Measurements from ENCODE around the gene CES4A. TPM values are rescaled to one million over a fixed set of nuclear protein-coding genes. Genes with fewer than 3 reads are reported as not detected.

Gene CES4A
- total and polyA plus RNA-seq, 9 of the 15 experiments (the other 6 are each of a cell fraction or from before 2014, with no cell fraction given) = 0.09 to 0.13 (median 0.11) TPM; not detected in 6

- TF ChIP-seq TOE1 (IDR thresholded peaks at IDR 0.05; ENCODE audit: borderline replicate concordance) (no peak), TOE1 (CRISPR knock-in tag; IDR thresholded peaks at IDR 0.05; ENCODE audit: borderline replicate concordance, low read depth) (0 out of 2 replicates have a peak, but pooled peaks have one; percentile 22), PHF21A (IDR thresholded peaks at IDR 0.05; ENCODE audit: borderline replicate concordance, low read depth) (0 out of 2 replicates have a peak, but pooled peaks have one; percentile 10), ZNF239 (CRISPR knock-in tag; IDR thresholded peaks at IDR 0.05) (no peak), CLOCK (CRISPR knock-in tag; IDR thresholded peaks at IDR 0.05; ENCODE audit: borderline replicate concordance) (no peak), NCOA1 (IDR thresholded peaks at IDR 0.05; ENCODE audit: low read depth) (no peak), HLTF (IDR thresholded peaks at IDR 0.05) (0 out of 2 replicates have a peak, but pooled peaks have one; percentile 17), CCNT2 (IDR thresholded peaks at IDR 0.05; ENCODE audit: borderline replicate concordance, extremely low read depth, insufficient read length, low read depth, low read length) (no peak), SMC3 (conservative IDR thresholded peaks at IDR 0.05; ENCODE audit: insufficient read depth, low read depth, low read length) (peak; percentile 99), JUND (IDR thresholded peaks at IDR 0.05; ENCODE audit: borderline replicate concordance, low read depth, low read length) (peak; percentile 48; the same call in 1 of the 2 replicates), JUND (tag; IDR thresholded peaks at IDR 0.05; ENCODE audit: borderline replicate concordance, low read depth, low read length) (peak; percentile 10; the same call in 1 of the 3 replicates), TFE3 (CRISPR knock-in tag; IDR thresholded peaks at IDR 0.05) (no peak), ESRRB (CRISPR knock-in tag; IDR thresholded peaks at IDR 0.05; ENCODE audit: borderline replicate concordance) (no peak), CEBPZ (IDR thresholded peaks at IDR 0.05; ENCODE audit: borderline replicate concordance, low read depth, low read length) (no peak), SP1 (CRISPR knock-in tag; IDR thresholded peaks at IDR 0.05) (peak; percentile 66), ERF (CRISPR knock-in tag; IDR thresholded peaks at IDR 0.05) (no peak), ZNF212 (CRISPR knock-in tag; IDR thresholded peaks at IDR 0.05) (no peak)
Measured at GRCh38 chr16:66977341-66978113, 10.9 kb upstream of the CES4A start (continued).

Measured in K562 (cell line).